ENCODE results near the gene NGEF.

Gene NGEF

DNA sequence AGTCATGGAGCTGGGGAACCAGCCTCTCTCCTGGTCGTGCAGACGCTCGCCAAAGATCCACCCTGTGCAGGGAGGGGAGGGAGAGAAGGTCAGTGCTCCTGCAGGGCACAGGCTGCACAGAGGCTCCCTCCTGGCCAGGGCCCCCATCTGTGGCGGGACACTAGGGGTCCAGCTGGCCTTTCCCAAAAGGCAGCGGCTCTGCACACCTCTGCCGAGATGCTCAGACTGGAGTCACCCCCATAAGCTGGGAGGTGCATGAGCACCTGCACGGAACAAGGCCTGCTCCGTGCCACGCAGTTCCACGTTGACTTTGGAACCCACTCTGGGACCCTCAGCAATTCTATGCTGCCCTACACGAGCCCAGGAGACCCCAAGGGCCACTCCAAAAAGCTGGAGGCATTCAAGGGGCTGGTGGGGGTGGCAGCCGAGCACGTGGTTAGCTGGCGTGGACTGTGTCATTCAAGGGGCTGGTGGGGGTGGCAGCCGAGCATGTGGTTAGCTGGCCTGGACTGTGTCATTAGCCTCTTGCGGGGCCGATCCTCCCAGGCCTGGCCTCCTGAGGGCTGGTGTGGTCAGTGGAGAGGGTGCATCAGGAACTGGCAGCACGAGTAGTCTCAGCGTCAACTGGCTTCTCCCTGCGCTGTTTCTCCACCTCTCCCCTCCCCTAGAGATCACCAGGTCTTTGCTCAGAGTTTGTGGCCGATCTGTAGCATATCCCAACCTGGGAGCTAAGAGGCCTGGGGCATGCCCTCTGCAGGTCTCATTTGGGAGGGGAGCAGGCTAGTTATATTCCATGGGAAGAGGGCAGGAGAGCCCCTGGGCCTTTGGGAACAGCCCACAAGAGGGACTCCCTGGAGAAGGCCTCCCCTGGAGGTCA, 133.2 kb downstream of the NGEF start:
- DNase-seq = no peak

DNA sequence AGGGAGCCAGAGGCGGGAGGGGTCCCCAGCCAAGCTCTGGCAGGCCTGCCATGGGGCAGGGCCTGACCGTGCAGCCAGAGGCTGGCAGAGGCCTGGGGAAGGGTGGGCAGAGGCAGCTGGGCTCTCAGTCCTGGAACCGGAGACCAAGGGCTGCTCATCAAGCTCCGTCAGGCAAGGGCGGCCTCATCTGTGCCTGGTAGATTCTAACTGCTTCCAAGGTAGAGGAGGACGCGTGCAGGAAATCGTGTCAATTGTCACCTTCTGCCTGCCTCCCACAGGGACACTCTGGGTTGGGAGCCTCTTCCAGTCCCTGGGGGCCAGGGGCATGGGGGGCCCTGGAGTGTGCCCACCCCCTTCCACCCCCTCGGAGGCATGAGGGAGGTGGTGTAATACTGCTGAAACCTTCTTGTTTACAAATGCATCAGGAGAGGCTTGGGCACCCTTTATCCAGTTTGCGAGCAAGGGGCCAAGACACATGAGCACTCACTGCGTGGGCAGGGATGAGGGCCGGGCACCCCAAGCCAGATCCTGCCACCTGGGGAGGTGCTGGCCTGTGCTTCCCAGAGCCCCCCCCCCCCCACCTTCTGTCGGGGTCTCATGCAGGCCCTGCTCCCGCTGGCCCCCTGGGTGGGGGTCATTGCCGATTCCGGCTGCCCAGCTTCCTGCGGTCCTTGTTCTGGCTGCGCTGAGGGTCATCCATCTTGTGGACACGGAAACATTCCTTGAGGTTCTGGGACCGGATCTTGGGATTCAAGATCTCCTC, 134.0 kb downstream of the NGEF start:
- no peak for DNase-seq

DNA sequence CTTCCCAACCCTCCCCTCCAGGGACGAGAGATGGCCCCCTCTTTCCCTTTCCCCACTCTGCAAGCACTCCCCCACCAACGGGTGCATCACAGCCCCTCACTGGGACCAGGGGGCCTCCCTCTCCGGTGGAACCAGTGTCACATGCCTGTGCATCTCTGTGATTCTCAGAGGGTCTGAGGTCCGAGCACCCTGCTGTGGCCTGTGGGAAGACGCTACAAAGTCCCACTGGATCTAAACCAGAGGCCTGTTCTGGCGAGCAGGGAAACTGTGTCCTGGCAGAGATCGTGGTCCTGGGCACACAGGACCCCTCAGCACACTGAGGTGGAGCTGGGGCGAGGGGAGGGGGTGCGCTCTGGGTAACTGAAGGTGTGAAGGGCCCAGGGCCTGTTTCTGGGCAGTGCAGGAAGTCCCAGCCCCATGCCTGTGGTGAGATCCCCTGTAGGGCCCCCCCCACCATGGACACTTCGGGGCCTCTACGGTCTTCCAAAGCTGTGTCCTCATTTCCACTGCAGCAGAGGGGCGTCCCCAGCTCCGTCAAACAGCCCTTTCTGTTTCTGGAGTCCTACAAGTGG, 135.0 kb downstream of the NGEF start:
- no peak for DNase-seq

DNA sequence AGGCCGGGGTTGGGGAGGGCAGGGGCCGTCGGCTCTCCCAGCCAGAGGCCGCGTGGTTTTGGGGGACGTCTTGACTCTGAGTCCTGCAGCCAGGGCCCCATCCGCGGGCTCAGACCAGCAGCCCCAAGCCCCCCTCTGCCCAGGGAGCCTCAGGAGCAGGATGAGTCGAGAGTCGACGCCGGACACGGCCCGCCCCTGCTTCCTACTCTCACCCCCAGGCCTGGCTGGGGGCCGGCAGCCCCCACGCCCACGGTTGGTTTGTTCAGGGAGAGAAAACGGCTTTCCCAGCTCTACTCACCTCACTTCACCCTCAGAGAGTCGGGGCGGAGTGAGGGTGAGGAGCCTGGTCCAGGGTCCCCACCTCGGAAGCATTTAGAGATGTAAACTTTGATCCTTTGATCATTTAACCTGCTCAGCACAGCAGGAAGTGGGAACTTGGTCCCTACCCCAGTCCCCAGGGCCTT, 136.0 kb downstream of the NGEF start:
- DNase-seq = no peak

DNA sequence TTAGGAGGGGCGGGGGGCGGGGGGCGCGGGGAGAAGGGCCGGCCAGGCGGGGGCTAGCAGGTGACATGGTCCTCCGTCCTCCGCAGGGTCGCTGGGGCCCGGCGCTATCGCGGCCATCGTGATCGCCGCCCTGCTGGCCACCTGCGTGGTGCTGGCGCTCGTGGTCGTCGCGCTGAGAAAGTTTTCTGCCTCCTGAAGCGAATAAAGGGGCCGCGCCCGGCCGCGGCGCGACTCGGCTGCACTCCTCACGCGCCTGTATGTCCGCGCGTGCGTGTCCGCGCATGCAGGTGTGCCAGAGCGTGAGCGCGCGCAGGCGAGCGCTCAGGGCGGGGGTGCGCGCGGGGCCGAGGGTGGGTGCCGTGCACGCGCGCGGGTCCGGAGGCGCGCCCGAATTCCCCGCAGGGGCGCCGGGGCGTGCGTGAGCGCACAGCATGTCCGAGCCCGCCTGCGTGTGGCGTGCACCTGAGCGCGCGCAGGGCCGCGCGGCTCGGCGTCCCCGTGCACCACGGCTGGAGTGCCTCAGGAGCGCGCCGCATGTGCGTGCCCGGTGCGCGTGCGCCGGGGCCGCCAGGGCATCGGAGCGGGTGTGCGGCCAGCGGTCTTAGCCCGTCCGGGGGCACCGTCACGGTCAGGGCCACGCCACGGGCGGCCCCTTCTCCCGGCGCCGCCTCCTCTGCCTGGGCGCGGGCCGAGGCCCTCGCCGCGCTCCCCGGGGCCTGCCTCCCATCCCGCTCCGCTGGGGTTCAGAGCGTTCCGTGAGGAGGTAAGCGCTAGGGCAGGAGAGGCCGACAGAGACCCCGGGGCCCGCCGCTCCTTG, 136.7 kb downstream of the NGEF start:
- no peak for DNase-seq

DNA sequence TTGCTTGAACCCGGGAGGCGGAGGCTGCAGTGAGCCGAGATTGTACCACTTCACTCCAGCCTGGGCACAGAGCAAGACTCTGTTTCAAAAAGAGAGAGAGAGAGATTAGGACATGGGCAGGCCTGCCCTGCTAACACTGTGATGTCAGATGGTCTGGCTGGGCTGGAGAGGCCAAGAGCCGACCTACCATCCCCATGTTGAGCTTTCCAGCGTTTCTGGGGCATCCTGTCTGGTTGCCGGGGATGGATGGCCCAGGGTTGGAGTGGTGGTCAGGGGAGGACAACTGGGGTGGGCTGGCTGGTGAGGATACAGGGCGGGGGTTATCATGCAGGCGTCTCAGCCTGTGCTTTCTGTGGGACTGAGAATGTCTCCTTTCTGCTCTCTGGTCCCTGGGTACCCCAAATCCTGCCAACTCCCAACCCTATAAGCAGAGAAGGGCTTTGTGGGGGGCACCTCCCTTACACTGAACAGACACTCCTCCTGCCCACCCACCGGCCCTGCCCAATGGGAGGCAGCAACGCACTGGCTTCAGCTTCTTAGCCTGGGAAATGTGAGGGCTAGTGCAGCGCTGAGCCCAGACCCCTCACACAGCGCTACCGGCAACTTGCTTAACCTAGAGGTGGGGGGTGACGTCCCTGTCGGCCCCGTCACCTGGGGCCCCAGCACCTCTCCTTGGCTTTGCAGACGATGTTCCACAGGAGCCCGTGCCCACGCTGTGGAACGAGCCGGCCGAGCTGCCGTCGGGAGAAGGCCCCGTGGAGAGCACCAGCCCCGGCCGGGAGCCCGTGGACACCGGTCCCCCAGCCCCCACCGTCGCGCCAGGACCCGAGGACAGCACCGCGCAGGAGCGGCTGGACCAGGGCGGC, 137.6 kb downstream of the NGEF start:
- DNase-seq = no peak

DNA sequence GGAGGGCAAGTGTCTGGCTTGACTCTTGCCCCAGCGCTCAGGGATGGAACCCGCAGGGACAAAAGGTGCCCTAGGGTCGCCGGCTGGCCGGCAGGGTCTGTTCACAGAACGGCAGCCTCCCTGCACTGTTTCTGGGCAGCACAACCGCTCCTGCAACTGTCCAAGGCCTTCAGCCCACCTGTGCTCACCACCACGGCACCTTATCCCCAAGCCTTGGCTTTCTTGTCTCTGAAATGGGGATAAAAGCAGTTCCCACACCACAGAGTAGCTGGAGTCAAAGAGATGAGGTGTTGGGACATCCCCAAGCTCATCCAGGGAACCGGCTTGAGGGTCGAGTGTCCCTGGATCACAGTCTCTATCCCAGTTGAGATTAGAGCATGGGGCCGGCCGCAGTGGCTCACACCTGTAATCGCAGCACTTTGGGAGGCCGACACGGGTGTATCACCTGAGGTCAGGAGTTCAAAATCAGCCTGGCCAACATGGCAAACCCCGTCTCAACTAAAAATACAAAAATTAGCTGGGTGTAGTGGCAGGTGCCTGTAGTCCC, 138.3 kb downstream of the NGEF start:
- DNase-seq = no peak

DNA sequence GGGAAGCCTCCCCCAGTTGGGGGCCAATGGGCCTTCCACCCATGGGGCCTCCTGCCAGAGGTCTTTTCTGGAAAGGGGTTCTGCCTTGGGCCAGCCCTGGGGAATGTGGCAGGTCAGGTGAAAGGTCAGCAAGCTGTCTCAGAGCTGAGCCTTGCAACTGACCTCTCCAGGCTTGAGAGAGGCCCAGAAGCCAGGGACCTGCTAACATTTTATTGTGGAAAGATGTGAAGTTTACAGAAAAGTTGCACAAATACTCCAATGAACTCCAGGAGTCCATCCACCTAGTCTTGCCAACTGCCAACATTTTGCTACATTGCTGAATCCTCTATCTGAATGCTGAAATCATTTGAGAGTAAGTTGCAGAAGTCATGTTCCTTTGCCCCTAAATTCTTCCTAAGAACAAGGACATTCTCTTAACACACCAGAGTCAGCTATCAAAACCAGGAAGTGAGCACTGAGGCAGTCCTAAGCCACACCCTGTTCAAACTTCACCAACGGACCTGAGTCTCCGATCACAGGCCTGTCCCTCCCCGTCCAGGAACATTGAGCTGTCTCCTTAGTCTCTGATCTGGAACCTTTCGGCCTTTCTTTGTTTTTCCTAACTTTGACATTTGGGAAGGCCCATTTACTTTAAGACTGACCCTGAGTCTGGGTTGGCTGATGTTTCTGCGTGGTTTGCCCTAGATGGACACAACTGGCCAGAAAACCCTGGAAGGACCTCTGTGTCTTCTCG, 139.0 kb downstream of the NGEF start:
- no peak for DNase-seq

DNA sequence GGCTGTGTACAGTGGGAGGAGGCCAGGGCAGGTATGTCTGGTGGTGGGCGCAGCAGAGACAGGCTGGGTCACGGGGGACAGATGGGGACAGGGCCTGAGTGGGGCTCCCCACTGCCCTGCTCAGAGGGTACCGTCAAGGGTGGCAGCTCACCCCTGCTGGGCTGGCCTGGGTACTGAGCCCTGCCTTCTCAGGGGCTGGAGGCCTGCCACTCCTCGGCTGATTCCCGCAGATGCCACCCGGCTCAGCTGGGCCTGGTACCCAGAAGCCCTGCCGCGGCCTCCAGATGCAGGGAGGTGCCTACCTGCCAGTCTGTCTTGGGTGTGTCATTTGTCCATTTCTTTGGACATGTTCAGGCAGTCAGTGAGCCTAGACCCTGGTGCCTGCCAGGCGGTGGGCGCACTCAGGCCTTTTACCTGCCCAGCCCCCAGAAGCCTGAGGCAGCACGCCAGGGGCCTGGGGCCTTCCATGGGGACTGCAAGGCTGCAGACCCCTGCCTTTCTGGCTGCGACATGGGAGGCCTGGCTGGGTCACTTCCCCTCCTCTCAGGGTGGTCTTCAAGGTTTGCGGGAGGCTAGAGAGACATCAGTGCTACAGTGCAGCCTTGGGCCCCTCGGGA, 139.7 kb downstream of the NGEF start:
- no peak for DNase-seq

DNA sequence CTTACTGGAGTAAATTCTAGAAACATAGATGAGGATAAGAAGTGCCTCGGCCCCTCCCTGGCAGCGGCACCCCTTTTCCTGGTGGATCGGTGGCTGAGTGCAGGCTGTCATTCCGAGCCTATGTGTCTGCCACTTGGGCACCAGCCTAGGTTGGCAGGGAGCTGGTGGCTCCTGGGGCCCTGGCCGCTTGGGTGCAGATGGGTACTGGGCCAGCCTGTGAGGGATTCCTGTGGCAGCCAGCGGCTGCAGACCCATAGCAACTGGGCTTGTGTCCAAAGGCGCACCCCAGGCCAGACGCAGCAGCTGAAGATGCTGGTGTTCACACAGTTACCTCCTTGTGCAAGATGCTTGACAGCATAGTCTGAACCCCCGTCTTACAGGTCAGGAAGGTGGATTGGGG, 140.2 kb downstream of the NGEF start:
- no peak for DNase-seq

DNA sequence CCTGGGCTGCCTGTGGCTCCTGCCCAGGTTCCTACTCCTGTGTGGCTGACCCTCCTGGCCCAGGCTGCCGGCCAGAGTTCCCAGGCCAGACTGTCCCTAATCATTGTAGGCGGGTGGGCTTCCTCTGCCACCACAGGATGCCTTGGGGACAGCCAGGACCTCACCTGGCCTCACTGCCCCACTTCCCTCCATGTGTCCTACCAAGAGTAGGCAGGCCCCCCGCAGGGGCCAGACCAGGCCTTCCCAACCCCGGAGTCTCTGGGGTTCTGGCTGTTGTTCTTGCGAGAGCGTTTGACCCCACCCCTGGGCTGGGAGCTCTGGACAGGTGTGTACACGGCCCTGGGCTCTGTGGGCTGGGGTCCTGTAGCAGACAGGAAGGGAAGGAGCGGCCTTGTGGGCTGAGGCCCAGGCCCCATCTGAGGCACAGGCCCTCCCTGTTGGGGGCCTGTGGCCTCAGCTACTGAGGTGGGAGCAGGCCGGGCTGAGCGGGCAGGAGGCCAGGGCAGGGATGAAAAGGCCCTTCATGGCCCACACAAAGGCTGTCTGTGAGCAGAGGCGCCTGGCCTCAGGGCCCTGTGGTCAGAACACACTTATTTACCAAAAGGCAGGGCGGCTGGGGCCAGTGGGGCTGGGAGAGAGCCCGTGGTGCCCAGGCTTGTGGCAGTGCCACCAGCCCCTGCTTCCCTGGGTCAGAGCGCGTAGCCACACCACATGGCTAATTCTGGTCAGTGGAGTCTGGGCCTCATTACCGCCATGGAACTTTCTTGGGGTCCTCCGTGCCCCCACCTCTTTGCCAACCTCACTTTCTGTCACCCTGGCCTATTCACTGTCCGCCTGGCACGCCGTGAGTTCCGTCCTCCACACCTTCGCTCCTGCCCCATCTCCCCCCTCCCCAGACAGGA, 141.0 kb downstream of the NGEF start:
- DNase-seq = no peak

DNA sequence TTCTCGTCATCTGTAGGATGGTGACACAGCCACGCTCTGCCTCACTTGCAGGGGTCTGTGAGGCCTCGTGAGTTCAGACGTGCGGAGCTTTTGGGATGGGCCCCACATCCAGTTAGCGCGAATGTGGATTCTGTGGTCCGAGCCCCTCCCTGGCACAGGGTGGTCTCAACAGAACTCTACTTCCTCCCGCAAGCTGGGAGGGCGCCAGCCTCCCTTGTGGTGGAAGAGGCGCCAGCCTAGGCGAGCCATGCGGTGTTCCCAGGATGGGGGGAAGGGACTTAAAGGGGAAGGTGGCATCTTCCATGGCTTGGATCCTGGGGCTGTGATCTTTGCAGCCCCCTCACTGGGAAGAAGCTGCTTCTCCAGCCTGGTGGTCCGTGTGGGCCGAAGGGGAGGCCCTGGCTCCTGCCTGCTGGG, 141.6 kb downstream of the NGEF start:
- DNase-seq = no peak

DNA sequence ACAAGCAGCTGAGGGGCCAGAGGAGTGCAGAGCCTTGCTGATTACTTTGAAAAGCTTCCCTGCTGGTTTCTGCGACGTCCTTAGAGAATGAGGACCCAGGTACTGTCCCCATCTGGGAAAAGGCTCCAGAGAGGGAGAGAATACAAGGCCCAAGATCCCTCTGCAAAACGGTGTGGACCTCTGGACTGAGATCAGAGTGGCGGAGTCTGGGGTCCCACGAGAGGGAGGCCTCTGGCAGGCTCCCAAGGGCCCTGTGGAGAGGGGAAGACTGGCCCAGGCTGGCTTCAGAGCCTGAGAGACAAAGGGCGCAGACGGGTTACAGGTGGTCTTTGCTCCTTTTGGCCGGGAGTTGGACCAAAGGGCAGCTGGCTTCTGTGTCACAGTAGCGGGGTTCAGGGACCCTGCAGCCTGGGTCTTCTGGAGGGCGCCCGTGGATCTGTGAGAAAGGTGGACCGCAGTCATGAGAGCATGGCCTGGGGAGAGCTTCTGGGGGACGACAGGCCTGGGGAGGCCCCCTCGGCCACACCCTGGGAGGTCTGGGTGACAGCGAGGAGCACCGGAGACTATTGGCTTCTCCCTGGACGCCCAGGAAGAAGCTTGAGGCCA, 142.2 kb downstream of the NGEF start:
- DNase-seq = no peak

DNA sequence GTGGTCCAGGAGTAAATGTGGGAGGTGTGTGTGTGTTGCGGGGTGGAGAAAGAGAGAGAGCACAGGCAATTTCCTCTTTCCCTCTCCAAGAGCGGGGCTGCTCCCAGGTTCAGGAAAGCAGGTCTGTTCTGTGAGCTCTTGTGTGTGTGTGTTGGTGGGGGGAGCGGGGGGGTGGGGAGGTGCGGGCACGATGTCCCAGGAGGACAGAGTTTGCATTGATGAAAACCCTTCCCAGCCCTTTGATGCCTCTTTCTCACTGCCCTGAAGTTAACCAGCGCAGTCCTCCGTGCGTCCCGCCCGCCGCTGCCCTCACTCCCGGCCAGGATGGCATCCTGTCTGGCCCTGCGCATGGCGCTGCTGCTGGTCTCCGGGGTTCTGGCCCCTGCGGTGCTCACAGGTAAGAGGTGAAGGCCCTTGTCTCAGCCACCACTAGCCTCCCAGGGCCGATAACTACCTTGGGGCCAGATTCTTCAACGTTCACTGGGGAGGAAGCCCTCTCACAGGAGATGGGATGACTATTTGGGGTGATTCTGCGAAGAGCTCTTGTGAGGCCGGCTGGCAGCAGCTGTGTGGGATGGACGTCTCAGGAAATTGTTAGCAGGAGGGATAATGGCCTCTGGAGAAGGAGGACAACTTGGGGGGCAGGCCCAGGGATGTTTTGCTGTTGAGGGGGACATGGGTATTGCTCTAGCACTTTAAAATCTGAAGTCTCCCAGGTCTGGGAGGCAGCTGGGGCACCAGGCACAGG, 142.9 kb downstream of the NGEF start, which contains the start of gene SNORC:
SNORC (plus strand) TSS at position 247 of the 748 bp plus-strand sequence; CDS start at position 325, 78 bp downstream.
- no peak for DNase-seq

DNA sequence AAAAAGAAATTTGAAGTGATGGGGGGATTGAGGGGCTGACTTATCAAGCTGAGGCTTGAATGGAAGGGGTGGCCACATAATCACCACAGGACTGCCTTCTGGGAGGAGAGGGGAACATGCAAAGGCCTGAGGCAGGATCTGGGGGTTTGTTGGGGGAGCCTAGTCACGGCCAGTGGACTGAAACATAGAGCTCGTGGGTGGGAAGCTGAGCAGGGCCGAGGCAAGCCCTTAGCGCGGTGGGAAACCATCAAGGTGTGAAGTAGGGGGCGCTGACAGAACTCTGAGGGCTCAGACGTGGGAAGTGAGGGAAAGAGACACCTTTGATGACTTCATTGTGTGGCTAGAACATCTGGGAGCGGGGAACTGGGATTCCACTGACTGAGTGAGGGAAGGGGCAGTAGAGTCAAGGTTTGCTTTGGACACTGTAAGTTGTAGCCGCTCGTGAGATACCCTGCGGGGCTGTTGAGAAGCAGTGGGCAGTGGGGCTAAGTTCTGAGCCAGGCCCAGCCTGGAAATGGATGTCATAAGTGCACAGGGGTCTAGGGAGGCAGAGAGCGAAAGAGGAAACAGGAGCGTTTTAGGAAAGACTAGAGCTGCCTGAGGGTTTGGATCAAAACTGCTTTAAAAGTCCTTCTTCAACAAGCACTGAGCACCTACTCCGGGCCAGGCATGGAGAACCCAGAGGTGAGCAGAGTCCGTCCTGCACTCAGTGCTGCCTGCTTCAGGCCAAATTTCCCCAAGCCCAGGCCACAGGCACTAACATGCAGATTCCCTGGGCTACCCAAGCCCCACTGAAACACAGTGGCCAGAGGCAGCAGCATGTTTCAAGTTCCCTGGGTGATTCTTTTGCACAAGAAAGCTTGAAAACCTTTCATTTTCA, 143.7 kb downstream of the NGEF start:
- no peak for DNase-seq

DNA sequence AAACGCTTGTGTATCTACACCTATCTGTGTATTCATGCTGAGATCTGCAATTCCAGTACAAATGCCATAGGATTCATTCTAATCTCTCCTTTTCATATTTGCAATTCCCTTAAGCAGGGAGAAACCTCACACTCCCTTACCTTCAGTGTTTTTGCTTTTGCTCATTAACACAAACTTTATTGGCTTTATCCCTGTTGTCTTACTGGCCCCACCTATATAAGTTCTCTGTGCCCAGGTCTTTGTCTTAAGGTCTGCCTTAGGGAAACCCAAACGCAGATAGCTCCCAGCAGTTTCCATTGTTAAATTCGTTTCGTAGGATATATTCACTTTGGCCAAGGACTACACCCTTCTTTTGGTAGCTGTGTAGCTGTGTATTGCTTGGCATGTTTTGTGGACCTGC, 147.0 kb downstream of the NGEF start:
- DNase-seq = no peak

DNA sequence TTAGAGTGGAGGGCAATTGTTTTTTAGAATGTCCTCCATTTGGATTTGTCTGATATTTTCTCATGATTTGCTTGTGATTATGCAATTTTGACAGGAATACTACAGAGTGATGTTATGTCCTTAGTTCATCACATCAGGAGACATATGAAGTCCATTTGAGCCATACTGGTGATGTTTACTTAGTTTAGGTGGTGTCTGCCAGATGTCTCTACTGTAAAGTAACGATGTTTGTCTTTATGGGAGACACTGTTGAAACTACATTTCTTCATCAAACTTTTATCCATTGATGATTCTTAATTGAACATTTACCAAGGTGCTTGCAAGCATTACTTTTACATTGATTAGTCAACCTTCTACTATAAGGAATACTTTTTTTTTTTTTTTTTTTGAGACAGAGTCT, 147.9 kb downstream of the NGEF start:
- no peak for DNase-seq

Measured in NCI-H1694 treated with DMSO at 0.1 percent for 48 hours (cell line).